GM19035 (cell line): ENCODE measurements around the gene LSMEM2.
A peak's percentile ranks its signal among the peaks of the same experiment; 100 is the strongest.
"Not testable (repeated sequence)": the region's sequence is repeated elsewhere in the genome, so short reads cannot be mapped to it uniquely, and the experiment has no call there.

ENCODE experiments used
- ATAC-seq: cut with Tn5 transposase; IDR thresholded peaks from one replicate; pipeline ENCODE4 v1.9.1; 2021; ENCODE audit not compliant: unreplicated experiment

LSMEM2 gene

GRCh38 chr3:50276762-50277101, 2.2 kb upstream of the LSMEM2 start:
- ATAC-seq = no peak

- no peak for ATAC-seq
Observed at GRCh38 chr3:50278123-50278879, 586 bp upstream of the LSMEM2 start.

- no peak for ATAC-seq
Observed at GRCh38 chr3:50279255-50280016, 549 bp downstream of the LSMEM2 start.

GRCh38 chr3:50284121-50284520, 5.2 kb downstream of the LSMEM2 start:
- ATAC-seq = not testable (repeated sequence)

- ATAC-seq = no peak
Observed at GRCh38 chr3:50286322-50287227, 7.7 kb downstream of the LSMEM2 start.

GRCh38 chr3:50287262-50287661, 8.4 kb downstream of the LSMEM2 start:
- no peak for ATAC-seq

- ATAC-seq = no peak
Observed at GRCh38 chr3:50288387-50289007, 9.6 kb downstream of the LSMEM2 start.

- ATAC-seq = no peak
Observed at GRCh38 chr3:50289130-50289529, 10.2 kb downstream of the LSMEM2 start.

- no peak for ATAC-seq
Observed at GRCh38 chr3:50290161-50290641, 11.3 kb downstream of the LSMEM2 start.

GRCh38 chr3:50292159-50293078, 13.5 kb downstream of the LSMEM2 start, which contains the start of gene IFRD2:
Gene IFRD2 (minus strand): TSS chr3:50292429. CDS start chr3:50292274, 155 bp downstream.
- ATAC-seq = peak; percentile 94

- ATAC-seq = no peak
Observed at GRCh38 chr3:50293079-50293801, 14.4 kb downstream of the LSMEM2 start.

- ATAC-seq = no peak
Observed at GRCh38 chr3:50294089-50294488, 15.2 kb downstream of the LSMEM2 start.

- no peak for ATAC-seq
Observed at GRCh38 chr3:50294492-50295403, 15.9 kb downstream of the LSMEM2 start.

GRCh38 chr3:50295553-50296431, 16.9 kb downstream of the LSMEM2 start:
- no peak for ATAC-seq

GRCh38 chr3:50296721-50297383, 18.0 kb downstream of the LSMEM2 start:
- ATAC-seq = no peak

GRCh38 chr3:50297384-50297775, 18.5 kb downstream of the LSMEM2 start:
- no peak for ATAC-seq
